Body of pancreas (tissue), 4 donors: ENCODE results near the gene OR10A3.

Experiments used
- POLR2A ChIP-seq, 3 donors: fragments of 450-650 bp; IDR thresholded peaks; one replicate each; pipeline ENCODE4 v1.6.1; 2016; ENCODE audit warnings: antibody characterized with exemption in 3 of 3, mild to moderate bottlenecking in 2 of 3
- TF ChIP-seq, protein P1 (sequence below), 7 experiments: fragments of 450-650 bp in 4 of 7; fragments of 200-600 bp in 3 of 7; sonication (generic) in 3 of 7; IDR thresholded peaks; one replicate each; pipeline ENCODE4 v1.5.1; 2016 to 2019; ENCODE audit warnings: antibody characterized with exemption in 7 of 7

DNA sequence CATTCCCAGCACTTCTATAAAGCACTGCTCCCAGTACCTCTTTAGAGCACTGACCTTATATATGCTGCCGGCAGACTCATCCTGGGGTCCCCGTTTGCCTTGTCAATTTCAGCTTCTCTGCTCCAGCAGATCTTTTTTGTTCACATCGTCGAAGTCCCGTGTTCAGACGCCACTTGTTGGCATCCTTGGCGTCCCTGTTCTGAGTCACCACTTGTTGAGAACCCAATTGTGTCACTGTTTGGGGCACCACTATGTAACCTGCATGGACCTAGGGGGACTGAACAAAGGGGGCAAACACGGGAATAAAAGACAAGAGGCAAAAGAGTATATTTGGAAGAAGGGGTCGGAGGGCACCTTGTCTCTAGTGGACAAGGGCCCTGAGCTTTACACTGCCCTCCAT, 36.0 kb downstream of the OR10A3 start:
- TF ChIP-seq, protein P1, sequence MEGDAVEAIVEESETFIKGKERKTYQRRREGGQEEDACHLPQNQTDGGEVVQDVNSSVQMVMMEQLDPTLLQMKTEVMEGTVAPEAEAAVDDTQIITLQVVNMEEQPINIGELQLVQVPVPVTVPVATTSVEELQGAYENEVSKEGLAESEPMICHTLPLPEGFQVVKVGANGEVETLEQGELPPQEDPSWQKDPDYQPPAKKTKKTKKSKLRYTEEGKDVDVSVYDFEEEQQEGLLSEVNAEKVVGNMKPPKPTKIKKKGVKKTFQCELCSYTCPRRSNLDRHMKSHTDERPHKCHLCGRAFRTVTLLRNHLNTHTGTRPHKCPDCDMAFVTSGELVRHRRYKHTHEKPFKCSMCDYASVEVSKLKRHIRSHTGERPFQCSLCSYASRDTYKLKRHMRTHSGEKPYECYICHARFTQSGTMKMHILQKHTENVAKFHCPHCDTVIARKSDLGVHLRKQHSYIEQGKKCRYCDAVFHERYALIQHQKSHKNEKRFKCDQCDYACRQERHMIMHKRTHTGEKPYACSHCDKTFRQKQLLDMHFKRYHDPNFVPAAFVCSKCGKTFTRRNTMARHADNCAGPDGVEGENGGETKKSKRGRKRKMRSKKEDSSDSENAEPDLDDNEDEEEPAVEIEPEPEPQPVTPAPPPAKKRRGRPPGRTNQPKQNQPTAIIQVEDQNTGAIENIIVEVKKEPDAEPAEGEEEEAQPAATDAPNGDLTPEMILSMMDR (IDR thresholded peaks at IDR 0.05), result no peak
- TF ChIP-seq POLR2A (IDR thresholded peaks at IDR 0.05), result no peak
